ENCODE results near the gene GGT5.
"Not testable (repeated sequence)": the region's sequence is repeated elsewhere in the genome, so short reads cannot be mapped to it uniquely, and the experiment has no call there.

DNA sequence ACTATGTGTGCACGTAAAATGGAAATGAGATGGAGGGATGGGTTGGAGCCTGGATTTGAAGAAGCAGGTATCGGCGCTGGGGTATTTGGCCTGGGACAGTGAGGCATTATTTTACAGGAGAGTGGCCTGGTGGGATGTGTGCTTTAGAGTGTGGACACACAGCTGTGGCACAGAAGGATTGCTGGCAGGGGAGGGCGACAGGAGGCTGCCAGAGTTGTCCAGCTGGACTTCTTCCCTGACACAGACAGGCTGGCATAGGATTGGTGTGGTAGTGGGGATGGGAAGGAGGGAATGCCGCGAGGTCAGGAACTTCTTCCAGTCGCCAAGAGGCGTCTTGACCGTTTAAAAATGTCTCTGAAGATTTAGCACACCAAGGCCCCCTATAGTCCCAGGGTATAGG, 42.3 kb upstream of the GGT5 start:
- TF ChIP-seq REST (IDR thresholded peaks at IDR 0.05; ENCODE audit: insufficient replicate concordance, low read depth); GABPA (IDR thresholded peaks at IDR 0.05; ENCODE audit: low read depth); POLR2AphosphoS5 (IDR thresholded peaks at IDR 0.05; ENCODE audit: low read depth): not testable (repeated sequence)
- TF ChIP-seq, protein P1, sequence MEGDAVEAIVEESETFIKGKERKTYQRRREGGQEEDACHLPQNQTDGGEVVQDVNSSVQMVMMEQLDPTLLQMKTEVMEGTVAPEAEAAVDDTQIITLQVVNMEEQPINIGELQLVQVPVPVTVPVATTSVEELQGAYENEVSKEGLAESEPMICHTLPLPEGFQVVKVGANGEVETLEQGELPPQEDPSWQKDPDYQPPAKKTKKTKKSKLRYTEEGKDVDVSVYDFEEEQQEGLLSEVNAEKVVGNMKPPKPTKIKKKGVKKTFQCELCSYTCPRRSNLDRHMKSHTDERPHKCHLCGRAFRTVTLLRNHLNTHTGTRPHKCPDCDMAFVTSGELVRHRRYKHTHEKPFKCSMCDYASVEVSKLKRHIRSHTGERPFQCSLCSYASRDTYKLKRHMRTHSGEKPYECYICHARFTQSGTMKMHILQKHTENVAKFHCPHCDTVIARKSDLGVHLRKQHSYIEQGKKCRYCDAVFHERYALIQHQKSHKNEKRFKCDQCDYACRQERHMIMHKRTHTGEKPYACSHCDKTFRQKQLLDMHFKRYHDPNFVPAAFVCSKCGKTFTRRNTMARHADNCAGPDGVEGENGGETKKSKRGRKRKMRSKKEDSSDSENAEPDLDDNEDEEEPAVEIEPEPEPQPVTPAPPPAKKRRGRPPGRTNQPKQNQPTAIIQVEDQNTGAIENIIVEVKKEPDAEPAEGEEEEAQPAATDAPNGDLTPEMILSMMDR (IDR thresholded peaks at IDR 0.05; ENCODE audit: insufficient read depth, low read length) = not testable (repeated sequence)

Measured in HL-60 (cell line).